Fibroblast of lung (primary cell): ENCODE results near the gene FSTL4. TPM values are rescaled to one million over a fixed set of nuclear protein-coding genes. Genes with fewer than 3 reads are reported as not detected.

Experiments used
- DNase-seq, 2 donors: peaks; one replicate each; pipeline versions ENCODE4 v3.0.0 to v3.0.0-alpha.2; 2010; ENCODE audit warnings: low read depth in 2 of 2
- H2AFZ ChIP-seq: 2 replicates; pipeline ENCODE4 v1.5.1; 2012; ENCODE audit warnings: low read length, control low read depth, inconsistent platforms
- H3K27ac ChIP-seq: 2 replicates; pipeline ENCODE4 v1.5.1; 2011; ENCODE audit warnings: low read length, control low read depth; ENCODE audit not compliant: insufficient read depth
- H3K27me3 ChIP-seq: 2 replicates; pipeline ENCODE4 v1.5.1; 2011; ENCODE audit warnings: mild to moderate bottlenecking, low read length; ENCODE audit not compliant: control insufficient read depth, insufficient read depth
- H3K36me3 ChIP-seq: 2 replicates; pipeline ENCODE4 v1.5.1; 2011; ENCODE audit warnings: low read length; ENCODE audit not compliant: control insufficient read depth, insufficient read depth
- H3K4me1 ChIP-seq: 2 replicates; pipeline ENCODE4 v1.5.1; 2011; ENCODE audit warnings: low read length; ENCODE audit not compliant: control insufficient read depth, insufficient read depth; ENCODE audit errors: extremely low read depth
- H3K4me2 ChIP-seq: 2 replicates; pipeline ENCODE4 v1.5.1; 2011; ENCODE audit warnings: low read length, control low read depth; ENCODE audit not compliant: insufficient read depth; ENCODE audit errors: extremely low read depth
- H3K4me3 ChIP-seq, 4 experiments: fragments of 200-600 bp in 1 of 4; sonication (generic) in 1 of 4; replicated peaks in 1 of 4; 2 replicates each; pipeline ENCODE4 v1.5.1; 2011 to 2016; ENCODE audit warnings: low read length in 4 of 4, low read depth in 3 of 4, mild to moderate bottlenecking in 3 of 4, control low read depth in 2 of 4, inconsistent platforms in 1 of 4, mixed read lengths in 1 of 4; ENCODE audit not compliant: insufficient read depth in 1 of 4; ENCODE audit errors: control extremely low read depth in 1 of 4
- H3K79me2 ChIP-seq: 2 replicates; pipeline ENCODE4 v1.5.1; 2012; ENCODE audit warnings: mild to moderate bottlenecking, low read length, inconsistent platforms; ENCODE audit not compliant: control insufficient read depth, insufficient read depth
- H3K9ac ChIP-seq: 2 replicates; pipeline ENCODE4 v1.5.1; 2011; ENCODE audit warnings: mild to moderate bottlenecking, low read length, control low read depth; ENCODE audit not compliant: insufficient read depth
- H3K9me3 ChIP-seq: 2 replicates; pipeline ENCODE4 v1.5.1; 2012; ENCODE audit warnings: low read depth, low read length; ENCODE audit not compliant: control insufficient read depth, insufficient read depth
- H4K20me1 ChIP-seq: 2 replicates; pipeline ENCODE4 v1.5.1; 2011; ENCODE audit warnings: low read length; ENCODE audit not compliant: control insufficient read depth, insufficient read depth; ENCODE audit errors: extremely low read depth
- EZH2 ChIP-seq: IDR thresholded peaks from 2 replicates; pipeline ENCODE4 v1.5.1; 2012; ENCODE audit warnings: low read length, control low read depth, mild to moderate bottlenecking; ENCODE audit errors: missing control alignments
- polyA plus RNA-seq, 2 donors: library from polyadenylated mRNA; depleted of rRNA in 1 of 2; stranded (reverse) in 1 of 2; unstranded in 1 of 2; fragments of >200 nt; gene quantifications; 2 replicates each; pipeline ENCODE4 v1.2.1, GENCODE V29; 2011 to 2012; ENCODE audit warnings: missing spikeins in 1 of 2
- total RNA-seq: library from RNA; depleted of rRNA; stranded (reverse); fragments of >200 nt; gene quantifications from 2 replicates; pipeline ENCODE4 v1.2.1, GENCODE V29; 2014
- TF ChIP-seq, protein P1 (sequence below), 2 donors: IDR thresholded peaks in 1 of 2; conservative IDR thresholded peaks in 1 of 2; 1 replicate in 1 of 2; 2 replicates in 1 of 2; pipeline ENCODE4 v1.5.1; 2011 to 2012; ENCODE audit warnings: low read length in 2 of 2, control low read depth in 1 of 2, inconsistent platforms in 1 of 2, low read depth in 1 of 2, mild to moderate bottlenecking in 1 of 2

FSTL4 gene
- total and polyA plus RNA-seq, 2 donors (not counting 1 experiment from before 2014, with no cell fraction given): 0.17 to 0.33 TPM

DNA sequence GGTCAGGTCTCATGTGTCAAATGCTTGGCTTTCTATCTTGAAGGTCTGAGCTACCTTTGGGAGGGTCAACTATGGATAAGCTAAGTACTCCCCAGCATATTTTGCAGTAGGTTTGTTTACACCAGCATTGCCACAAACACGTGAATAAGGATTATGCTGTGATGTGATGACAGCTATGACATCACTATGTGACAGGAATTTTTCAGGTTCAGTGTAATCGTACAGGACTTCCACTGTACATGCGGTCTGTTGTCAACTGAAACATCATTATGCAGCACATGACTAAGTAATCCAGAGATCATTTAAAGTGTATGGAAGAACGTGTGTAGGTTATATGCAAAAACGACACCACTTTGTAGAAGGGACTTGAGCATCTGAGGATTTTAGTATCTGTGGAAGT lies 104.0 kb downstream of the FSTL4 start:
- DNase-seq: no peak
- H3K4me2 ChIP-seq: no peak overlapping the region
- H3K36me3 ChIP-seq: no peaks in the 10 kb centered on the region
- H3K4me3 ChIP-seq: no peak overlapping the region
- H3K9ac ChIP-seq: no peak overlapping the region
- H3K9me3 ChIP-seq: no peaks in the 10 kb centered on the region
- no peak overlapping the region for H2AFZ ChIP-seq
- no peaks in the 10 kb centered on the region for H3K4me1 ChIP-seq
- no peaks in the 10 kb centered on the region for H4K20me1 ChIP-seq
- H3K79me2 ChIP-seq: no peaks in the 10 kb centered on the region
- H3K27me3 ChIP-seq: no peaks in the 10 kb centered on the region
- no peak overlapping the region for H3K27ac ChIP-seq
- no peak for TF ChIP-seq EZH2

DNA sequence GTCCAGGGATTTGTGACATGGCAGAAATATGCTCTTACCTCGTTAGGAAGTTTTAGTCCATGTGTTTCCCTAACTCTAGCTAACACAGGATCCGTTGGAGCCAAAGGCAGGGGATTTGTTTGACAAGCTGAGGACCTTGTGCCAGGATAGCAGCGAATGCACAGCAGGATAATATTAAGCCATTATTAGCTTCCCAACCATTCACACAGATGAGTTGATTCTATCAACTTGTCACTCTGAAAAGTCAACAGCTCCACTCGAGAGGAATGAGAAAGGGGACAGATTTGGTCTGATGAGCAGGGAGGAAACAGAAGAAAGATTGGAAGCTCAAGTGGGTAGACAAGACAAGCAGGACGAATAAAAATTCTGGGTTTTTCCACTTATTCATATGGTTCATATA lies 106.2 kb downstream of the FSTL4 start:
- TF ChIP-seq, protein P1, sequence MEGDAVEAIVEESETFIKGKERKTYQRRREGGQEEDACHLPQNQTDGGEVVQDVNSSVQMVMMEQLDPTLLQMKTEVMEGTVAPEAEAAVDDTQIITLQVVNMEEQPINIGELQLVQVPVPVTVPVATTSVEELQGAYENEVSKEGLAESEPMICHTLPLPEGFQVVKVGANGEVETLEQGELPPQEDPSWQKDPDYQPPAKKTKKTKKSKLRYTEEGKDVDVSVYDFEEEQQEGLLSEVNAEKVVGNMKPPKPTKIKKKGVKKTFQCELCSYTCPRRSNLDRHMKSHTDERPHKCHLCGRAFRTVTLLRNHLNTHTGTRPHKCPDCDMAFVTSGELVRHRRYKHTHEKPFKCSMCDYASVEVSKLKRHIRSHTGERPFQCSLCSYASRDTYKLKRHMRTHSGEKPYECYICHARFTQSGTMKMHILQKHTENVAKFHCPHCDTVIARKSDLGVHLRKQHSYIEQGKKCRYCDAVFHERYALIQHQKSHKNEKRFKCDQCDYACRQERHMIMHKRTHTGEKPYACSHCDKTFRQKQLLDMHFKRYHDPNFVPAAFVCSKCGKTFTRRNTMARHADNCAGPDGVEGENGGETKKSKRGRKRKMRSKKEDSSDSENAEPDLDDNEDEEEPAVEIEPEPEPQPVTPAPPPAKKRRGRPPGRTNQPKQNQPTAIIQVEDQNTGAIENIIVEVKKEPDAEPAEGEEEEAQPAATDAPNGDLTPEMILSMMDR (conservative IDR thresholded peaks at IDR 0.05 in 1 of 2, IDR thresholded peaks at IDR 0.05 in 1 of 2; ENCODE audit: low read depth in 1 of 2, low read length in 2 of 2): no peak
- TF ChIP-seq EZH2: no peak
- Histone ChIP-seq H3K4me1 (no peaks in the 10 kb centered on the region), H3K79me2 (no peaks in the 10 kb centered on the region), H3K9ac (no peak overlapping the region), H2AFZ (no peak overlapping the region), H4K20me1 (no peaks in the 10 kb centered on the region), H3K4me2 (no peak overlapping the region), H3K27ac (no peak overlapping the region), H3K9me3 (no peaks in the 10 kb centered on the region), H3K27me3 (no peaks in the 10 kb centered on the region), H3K4me3 (no peak overlapping the region), H3K36me3 (no peaks in the 10 kb centered on the region)
- no peak for DNase-seq

DNA sequence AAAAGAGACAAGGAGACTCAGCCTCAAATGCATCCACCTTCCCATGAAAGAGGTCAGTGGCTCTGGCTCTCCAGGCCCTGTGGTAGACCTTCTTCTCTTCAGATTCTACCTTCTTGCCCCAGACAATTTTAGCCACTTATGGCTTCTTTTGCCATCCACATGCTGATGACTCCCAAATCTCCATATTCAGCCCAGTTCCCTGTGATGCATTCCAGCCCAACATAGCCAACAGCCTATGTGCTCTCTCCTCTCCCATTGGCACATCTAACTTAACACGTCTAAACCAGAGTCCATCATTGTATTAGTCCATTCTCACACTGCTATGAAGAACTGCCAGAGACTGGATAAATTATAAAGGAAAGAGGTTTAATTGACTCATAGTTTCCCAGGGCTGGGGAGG lies 108.8 kb downstream of the FSTL4 start:
- Histone ChIP-seq H3K79me2 (no peaks in the 10 kb centered on the region), H3K27me3 (no peaks in the 10 kb centered on the region), H3K9me3 (no peaks in the 10 kb centered on the region), H2AFZ (no peak overlapping the region), H3K4me3 (no peak overlapping the region), H4K20me1 (no peaks in the 10 kb centered on the region), H3K36me3 (no peaks in the 10 kb centered on the region), H3K4me1 (no peaks in the 10 kb centered on the region), H3K9ac (no peak overlapping the region), H3K27ac (no peak overlapping the region), H3K4me2 (no peak overlapping the region)
- TF ChIP-seq, protein P1 (conservative IDR thresholded peaks at IDR 0.05 in 1 of 2, IDR thresholded peaks at IDR 0.05 in 1 of 2; ENCODE audit: low read depth in 1 of 2, low read length in 2 of 2): no peak
- no peak for TF ChIP-seq EZH2
- no peak for DNase-seq

DNA sequence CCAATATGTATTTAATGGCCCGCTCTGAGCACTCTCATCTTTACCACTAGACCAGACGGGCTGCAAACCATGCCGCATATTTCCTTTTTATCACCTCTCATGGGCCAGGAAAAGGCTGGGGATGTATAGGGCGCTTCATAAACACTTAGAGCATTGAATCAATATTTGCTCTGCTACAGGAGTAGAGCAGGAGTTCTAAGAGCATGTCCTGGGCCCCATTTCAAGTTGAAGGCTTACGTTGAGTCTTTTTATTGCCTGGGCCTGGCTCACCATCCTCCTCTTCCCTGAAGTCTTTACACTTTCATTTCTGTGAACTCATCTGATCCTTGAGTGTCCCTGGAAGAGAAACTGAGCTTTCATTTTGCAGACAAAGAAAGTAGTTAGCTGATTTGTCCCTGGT lies 112.4 kb downstream of the FSTL4 start:
- Histone ChIP-seq H4K20me1 (no peaks in the 10 kb centered on the region), H3K27me3 (no peaks in the 10 kb centered on the region), H2AFZ (no peak overlapping the region), H3K9ac (no peak overlapping the region), H3K4me1 (no peaks in the 10 kb centered on the region), H3K9me3 (no peaks in the 10 kb centered on the region), H3K4me2 (no peak overlapping the region), H3K79me2 (no peaks in the 10 kb centered on the region), H3K4me3 (no peak overlapping the region), H3K36me3 (no peaks in the 10 kb centered on the region), H3K27ac (no peak overlapping the region)
- TF ChIP-seq, protein P1 (conservative IDR thresholded peaks at IDR 0.05 in 1 of 2, IDR thresholded peaks at IDR 0.05 in 1 of 2; ENCODE audit: low read depth in 1 of 2, low read length in 2 of 2): no peak
- no peak for TF ChIP-seq EZH2
- DNase-seq: no peak
